ENCODE data around the gene PLXND1.

PLXND1 gene

GRCh38 chr3:129534428-129535027 lies 71.9 kb downstream of the PLXND1 start:
- H3K27me3 ChIP-seq (ENCODE audit: insufficient read depth, low read length, poor library complexity, severe bottlenecking): no peaks in the 10 kb centered on the region
- H4K20me1 ChIP-seq (ENCODE audit: insufficient read depth, low read length, poor library complexity, severe bottlenecking): no peaks in the 10 kb centered on the region
- H3K9me3 ChIP-seq (ENCODE audit: insufficient read depth, low read depth, low read length): no peaks in the 10 kb centered on the region
- no peaks in the 10 kb centered on the region for H3K79me2 ChIP-seq (ENCODE audit: insufficient read depth, low read length)
- H3K4me2 ChIP-seq (ENCODE audit: low read depth, low read length, poor library complexity, severe bottlenecking): no peak overlapping the region
- H3K36me3 ChIP-seq (ENCODE audit: insufficient read depth, low read length): no peaks in the 10 kb centered on the region
- no peak overlapping the region for H3K9ac ChIP-seq (ENCODE audit: low read depth, low read length, poor library complexity, severe bottlenecking)
- H3K4me1 ChIP-seq (ENCODE audit: insufficient read depth, low read length, poor library complexity, severe bottlenecking): no peaks in the 10 kb centered on the region
- no peaks in the 10 kb centered on the region for H3F3A ChIP-seq (ENCODE audit: low read depth)
- no peak overlapping the region for H3K4me3 ChIP-seq (ENCODE audit: low read length, poor library complexity, severe bottlenecking)
- H3K9me2 ChIP-seq (replicated peaks; ENCODE audit: low read depth, low read length): no peaks in the 10 kb centered on the region
- no peak overlapping the region for H2AFZ ChIP-seq (ENCODE audit: low read length)
- TF ChIP-seq EZH2phosphoT487 (IDR thresholded peaks at IDR 0.05; ENCODE audit: borderline replicate concordance): no peak
- TF ChIP-seq CTCF (conservative IDR thresholded peaks at IDR 0.05; ENCODE audit: low read length): no peak

GRCh38 chr3:129533406-129533805 lies 73.1 kb downstream of the PLXND1 start:
- Histone ChIP-seq H3K9me2 (replicated peaks; ENCODE audit: low read depth, low read length) (no peaks in the 10 kb centered on the region), H3F3A (ENCODE audit: low read depth) (no peaks in the 10 kb centered on the region), H2AFZ (ENCODE audit: low read length) (no peak overlapping the region), H4K20me1 (ENCODE audit: insufficient read depth, low read length, poor library complexity, severe bottlenecking) (no peaks in the 10 kb centered on the region), H3K4me2 (ENCODE audit: low read depth, low read length, poor library complexity, severe bottlenecking) (no peak overlapping the region), H3K9me3 (ENCODE audit: insufficient read depth, low read depth, low read length) (no peaks in the 10 kb centered on the region), H3K36me3 (ENCODE audit: insufficient read depth, low read length) (no peaks in the 10 kb centered on the region), H3K79me2 (ENCODE audit: insufficient read depth, low read length) (no peaks in the 10 kb centered on the region), H3K9ac (ENCODE audit: low read depth, low read length, poor library complexity, severe bottlenecking) (no peak overlapping the region), H3K4me3 (ENCODE audit: low read length, poor library complexity, severe bottlenecking) (no peak overlapping the region), H3K27me3 (ENCODE audit: insufficient read depth, low read length, poor library complexity, severe bottlenecking) (no peaks in the 10 kb centered on the region), H3K4me1 (ENCODE audit: insufficient read depth, low read length, poor library complexity, severe bottlenecking) (no peaks in the 10 kb centered on the region)
- TF ChIP-seq CTCF (conservative IDR thresholded peaks at IDR 0.05; ENCODE audit: low read length): no peak
- no peak for TF ChIP-seq EZH2phosphoT487 (IDR thresholded peaks at IDR 0.05; ENCODE audit: borderline replicate concordance)

GRCh38 chr3:129532261-129532660 lies 74.2 kb downstream of the PLXND1 start:
- Histone ChIP-seq H3K4me3 (ENCODE audit: low read length, poor library complexity, severe bottlenecking) (no peak overlapping the region), H3K36me3 (ENCODE audit: insufficient read depth, low read length) (no peaks in the 10 kb centered on the region), H3K27me3 (ENCODE audit: insufficient read depth, low read length, poor library complexity, severe bottlenecking) (no peaks in the 10 kb centered on the region), H3K9ac (ENCODE audit: low read depth, low read length, poor library complexity, severe bottlenecking) (no peak overlapping the region), H3K9me2 (replicated peaks; ENCODE audit: low read depth, low read length) (no peaks in the 10 kb centered on the region), H3K79me2 (ENCODE audit: insufficient read depth, low read length) (no peaks in the 10 kb centered on the region), H3F3A (ENCODE audit: low read depth) (no peaks in the 10 kb centered on the region), H3K9me3 (ENCODE audit: insufficient read depth, low read depth, low read length) (no peaks in the 10 kb centered on the region), H3K4me1 (ENCODE audit: insufficient read depth, low read length, poor library complexity, severe bottlenecking) (no peaks in the 10 kb centered on the region), H2AFZ (ENCODE audit: low read length) (no peak overlapping the region), H3K4me2 (ENCODE audit: low read depth, low read length, poor library complexity, severe bottlenecking) (no peak overlapping the region), H4K20me1 (ENCODE audit: insufficient read depth, low read length, poor library complexity, severe bottlenecking) (no peaks in the 10 kb centered on the region)
- TF ChIP-seq EZH2phosphoT487 (IDR thresholded peaks at IDR 0.05; ENCODE audit: borderline replicate concordance) (no peak), CTCF (conservative IDR thresholded peaks at IDR 0.05; ENCODE audit: low read length) (no peak)
